ENCODE data around the gene ZBTB42.

The ZBTB42 gene

DNA sequence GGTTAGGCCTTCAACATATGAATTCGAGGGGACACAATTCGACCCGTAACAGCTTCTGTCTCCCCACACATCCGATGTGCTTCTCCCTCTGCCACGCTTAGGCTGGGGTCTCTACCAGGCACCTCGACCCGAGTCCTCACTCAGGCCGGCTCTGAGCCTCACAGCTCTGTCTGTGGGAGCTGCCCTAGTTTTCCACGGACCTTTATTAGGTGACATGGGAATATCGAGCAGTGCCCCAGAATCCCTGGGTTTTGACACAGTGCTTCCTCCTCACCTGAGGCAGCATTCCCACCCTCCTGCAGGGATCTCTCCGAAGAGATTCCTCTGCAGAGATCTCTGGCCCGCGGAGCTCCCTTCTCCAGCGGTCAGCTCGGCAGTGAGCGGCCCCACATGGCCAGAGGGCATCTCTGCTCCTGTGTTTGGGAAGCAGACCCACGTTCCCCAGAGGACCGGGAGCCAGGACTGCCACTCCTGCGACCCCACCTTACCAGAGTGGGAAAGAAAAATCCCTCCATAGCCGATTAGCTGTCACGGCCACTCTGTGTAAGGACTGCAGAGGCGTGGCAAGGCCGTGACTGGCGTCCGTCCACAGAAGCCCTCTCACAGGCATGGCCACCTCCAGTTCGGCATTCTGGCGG, 21.2 kb downstream of the ZBTB42 start:
- POLR2A ChIA-PET: no interaction called here
- TF ChIP-seq CTCF (IDR thresholded peaks at IDR 0.05; ENCODE audit: control extremely low read depth, extremely low read depth, low read depth, missing control alignments): no peak
- DNase-seq (ENCODE audit: extremely low spot score): no peak
- CTCF ChIA-PET: interaction anchor here (1.1 to 2.0 kb wide), 2 partner anchors 53 to 54 kb away, joined by 3 to 10 read pairs; no protein-coding TSS in a partner anchor

DNA sequence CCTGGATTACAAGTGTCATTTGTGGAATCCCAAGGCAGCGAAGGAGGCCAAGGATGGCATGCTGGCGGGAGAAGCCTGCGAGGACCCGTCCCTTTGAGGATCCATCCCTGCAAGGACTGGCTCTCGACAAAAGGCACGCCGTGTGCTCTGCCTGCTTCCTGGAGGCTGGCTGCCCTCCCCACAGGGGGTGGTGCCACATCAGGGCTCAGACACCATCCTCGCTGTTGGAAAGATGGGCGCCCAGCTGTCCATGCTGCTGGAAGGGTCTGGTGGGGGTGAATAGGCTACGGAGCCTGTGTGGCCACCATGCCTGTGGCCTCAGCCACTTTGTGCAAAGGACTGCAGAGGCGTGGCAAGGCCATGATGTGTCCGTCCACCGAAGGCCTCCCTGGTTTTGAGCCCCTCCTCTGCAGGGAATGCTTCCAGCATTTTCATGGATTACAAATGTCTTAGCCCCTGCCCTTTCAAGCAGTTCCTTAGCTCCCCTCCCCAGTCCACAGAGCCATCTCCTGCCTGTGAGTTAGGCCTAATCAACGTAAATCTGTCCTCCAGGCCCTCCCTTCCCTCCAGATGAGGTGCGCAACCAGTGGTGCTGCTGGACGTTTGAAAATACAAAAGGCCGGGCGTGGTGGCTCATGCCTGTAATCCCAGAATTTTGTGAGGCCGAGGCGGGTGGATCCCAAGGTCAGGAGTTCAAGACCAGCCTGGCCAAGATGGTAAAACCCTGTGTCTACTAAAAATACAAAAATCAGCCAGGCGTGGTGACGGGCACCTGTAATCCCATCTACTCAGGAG, 22.1 kb downstream of the ZBTB42 start:
- ChIA-PET CTCF (interaction anchor here (1.1 kb wide), 1 partner anchor 54 kb away, joined by 3 read pairs; no protein-coding TSS in a partner anchor), POLR2A (no interaction called here)
- no peak for DNase-seq (ENCODE audit: extremely low spot score)
- no peak for TF ChIP-seq CTCF (IDR thresholded peaks at IDR 0.05; ENCODE audit: control extremely low read depth, extremely low read depth, low read depth, missing control alignments)

DNA sequence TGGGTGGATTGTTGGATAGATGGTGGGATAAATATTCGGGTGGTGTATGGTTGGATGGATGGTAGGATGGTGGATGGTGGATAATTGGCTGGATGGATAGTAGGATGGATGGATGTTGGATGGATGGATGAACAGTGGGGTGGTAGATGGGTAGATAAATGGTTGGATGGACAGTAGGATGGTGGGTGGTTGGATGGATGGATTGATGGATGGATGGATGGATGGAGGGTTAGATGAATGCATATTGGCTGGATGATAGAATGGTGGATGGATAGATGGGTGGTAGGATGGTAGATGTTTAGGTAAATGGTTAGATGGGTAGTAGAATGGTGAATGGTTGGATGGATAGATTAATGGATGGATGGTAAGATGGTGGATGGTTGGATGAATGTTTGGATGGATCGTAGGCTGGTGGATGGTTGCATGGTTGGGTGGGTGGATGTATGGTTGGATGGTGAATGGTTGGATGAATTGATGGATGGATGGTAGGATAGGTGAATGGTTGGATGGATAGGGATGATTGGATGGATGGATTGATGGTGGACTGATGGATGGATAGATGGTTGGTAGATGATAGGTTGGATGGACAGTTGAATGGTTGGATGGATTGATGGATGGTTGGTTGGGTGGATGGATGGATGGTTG, 23.6 kb downstream of the ZBTB42 start:
- TF ChIP-seq CTCF (IDR thresholded peaks at IDR 0.05; ENCODE audit: control extremely low read depth, extremely low read depth, low read depth, missing control alignments): no peak
- ChIA-PET POLR2A (no interaction called here), CTCF (interaction anchor here (3.5 kb wide), 1 partner anchor 55 kb away, joined by 59 read pairs; no protein-coding TSS in a partner anchor)
- DNase-seq (ENCODE audit: extremely low spot score): no peak

GRCh38 chr14:104826189-104826860, 25.4 kb downstream of the ZBTB42 start:
- CTCF ChIA-PET: interaction anchor here (0.6 to 3.5 kb wide), 26 partner anchors 12 to 484 kb away, joined by 3 to 59 read pairs (median 4); partner anchors contain the start of genes SIVA1 and ZBTB42

DNA sequence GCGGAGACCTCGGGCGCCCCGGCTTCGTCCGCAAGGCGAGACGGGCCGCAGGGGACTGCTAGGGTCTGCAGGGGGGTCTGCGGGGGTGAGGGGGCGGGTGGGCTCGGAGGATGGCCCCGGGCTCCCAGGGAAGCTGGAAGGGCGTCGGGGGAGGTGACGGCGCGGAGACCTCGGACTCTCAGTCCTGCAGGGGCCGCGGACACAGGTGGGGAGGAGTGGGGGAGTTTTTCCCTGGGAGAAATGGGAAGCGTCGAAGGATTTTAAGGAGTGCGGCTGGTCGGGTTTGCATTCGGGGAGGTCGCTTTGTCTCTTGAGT, 25.9 kb downstream of the ZBTB42 start:
- no peak for TF ChIP-seq CTCF (IDR thresholded peaks at IDR 0.05; ENCODE audit: control extremely low read depth, extremely low read depth, low read depth, missing control alignments)
- CTCF ChIA-PET: interaction anchor here (0.6 to 3.5 kb wide), 19 partner anchors 14 to 484 kb away, joined by 3 to 59 read pairs (median 4); partner anchors contain the start of gene ZBTB42
- no peak for DNase-seq (ENCODE audit: extremely low spot score)
- POLR2A ChIA-PET: interaction anchor here (0.6 kb wide), 1 partner anchor 74 kb away, joined by 3 read pairs; the partner anchor contains the start of gene SIVA1

More at GRCh38 chr14:104826189-104826860, 25.4 kb downstream of the ZBTB42 start:
- POLR2A ChIA-PET: interaction anchor here (0.6 to 1.0 kb wide), 3 partner anchors 59 to 74 kb away, joined by 3 to 4 read pairs (median 3); partner anchors contain the start of gene SIVA1
- peak; percentile 92 for DNase-seq (ENCODE audit: extremely low spot score)
- TF ChIP-seq CTCF (IDR thresholded peaks at IDR 0.05; ENCODE audit: control extremely low read depth, extremely low read depth, low read depth, missing control alignments): peak; percentile 88

Data from GM10248 (cell line).